Urinary bladder (tissue), 4 donors: Measurements from ENCODE around the gene IRAK3. TPM values are rescaled to one million over a fixed set of nuclear protein-coding genes. Genes with fewer than 3 reads are reported as not detected.
A peak's percentile ranks its signal among the peaks of the same experiment; 100 is the strongest.
"Not testable (repeated sequence)": the region's sequence is repeated elsewhere in the genome, so short reads cannot be mapped to it uniquely, and the experiment has no call there.

Experiments used
- DNase-seq: peaks from one replicate; pipeline ENCODE4 v3.0.0-alpha.2; 2015; ENCODE audit errors: extremely low spot score
- H3K27ac ChIP-seq: one replicate; pipeline ENCODE4 v1.5.1; 2013; ENCODE audit warnings: low read depth, mild to moderate bottlenecking, moderate library complexity
- H3K36me3 ChIP-seq: one replicate; pipeline ENCODE4 v1.6.1; 2013; ENCODE audit warnings: mild to moderate bottlenecking, moderate library complexity; ENCODE audit not compliant: insufficient read depth
- H3K4me1 ChIP-seq: one replicate; pipeline ENCODE4 v1.6.1; 2013; ENCODE audit warnings: mild to moderate bottlenecking, moderate library complexity; ENCODE audit not compliant: insufficient read depth
- H3K4me3 ChIP-seq: one replicate; pipeline ENCODE4 v1.5.1; 2013; ENCODE audit warnings: low read depth, low read length
- WGBS: extraction: QIAGEN DNeasy Blood & Tissue Kit; methylation state at CpG from one replicate; pipeline ENCODE4 v1.1.7; 2013; 5-methylcytosine and 5-hydroxymethylcytosine counted together
- polyA plus RNA-seq: library from polyadenylated mRNA; stranded (reverse); fragments of 200-250 nt; gene quantifications from one replicate; pipeline ENCODE4 v1.2.3, GENCODE V29; 2013
- total RNA-seq: library from RNA; depleted of rRNA; stranded (reverse); fragments of >200 nt; gene quantifications from one replicate; pipeline ENCODE4 v1.2.3, GENCODE V29; 2014
- donor health status: healthy with polysubstance abuse.
- donor health status: healthy.

The IRAK3 gene
- total and polyA plus RNA-seq, 2 donors = 11.1 to 40.3 TPM

GRCh38 chr12:66211573-66211972, 22.6 kb downstream of the IRAK3 start:
- H3K36me3 ChIP-seq, H3K27ac ChIP-seq, DNase-seq, H3K4me3 ChIP-seq, H3K4me1 ChIP-seq: not testable (repeated sequence)
- 95% methylated on average over 2 of the region's 2 CpGs for WGBS

- DNase-seq, H3K36me3 ChIP-seq, H3K4me3 ChIP-seq, H3K4me1 ChIP-seq: not testable (repeated sequence)
- peak overlapping the region; percentile 23 for H3K27ac ChIP-seq
- WGBS = 90% methylated on average over 3 of the region's 3 CpGs
These were observed 24.0 kb downstream of the IRAK3 start for GRCh38 chr12:66213011-66213410.

GRCh38 chr12:66217342-66217917, 28.4 kb downstream of the IRAK3 start:
- DNase-seq = no peak
- WGBS = 69% methylated on average over 4 of the region's 4 CpGs
- no peak overlapping the region for H3K4me3 ChIP-seq
- no peak overlapping the region for H3K27ac ChIP-seq
- H3K4me1 ChIP-seq = no peaks in the 10 kb centered on the region
- no peaks in the 10 kb centered on the region for H3K36me3 ChIP-seq

GRCh38 chr12:66228462-66228861, 39.4 kb downstream of the IRAK3 start:
- H3K4me1 ChIP-seq = no peaks in the 10 kb centered on the region
- no peak overlapping the region for H3K27ac ChIP-seq
- H3K4me3 ChIP-seq = no peak overlapping the region
- no peak for DNase-seq
- peaks cover 1% of the 10 kb centered on the region for H3K36me3 ChIP-seq

GRCh38 chr12:66232263-66232662, 43.2 kb downstream of the IRAK3 start:
- Histone ChIP-seq H3K27ac (no peak overlapping the region), H3K4me1 (no peaks in the 10 kb centered on the region), H3K36me3 (peaks cover 1% of the 10 kb centered on the region), H3K4me3 (no peak overlapping the region)
- 44% methylated on average over 3 of the region's 3 CpGs for WGBS
- DNase-seq = no peak

- H3K4me1 ChIP-seq, DNase-seq, H3K4me3 ChIP-seq, H3K36me3 ChIP-seq, H3K27ac ChIP-seq: not testable (repeated sequence)
- 74% methylated on average over 13 of the region's 13 CpGs for WGBS
These were observed 45.2 kb downstream of the IRAK3 start for GRCh38 chr12:66234037-66234693.

GRCh38 chr12:66234773-66235625, 46.0 kb downstream of the IRAK3 start:
- H3K27ac ChIP-seq, H3K36me3 ChIP-seq, DNase-seq, H3K4me1 ChIP-seq: not testable (repeated sequence)
- peak overlapping the region; percentile 59 for H3K4me3 ChIP-seq
- WGBS = 3% methylated on average over 72 of the region's 72 CpGs

- peak overlapping the region; percentile 59 for H3K4me3 ChIP-seq
- DNase-seq = no peak
- H3K4me1 ChIP-seq = no peaks in the 10 kb centered on the region
- no peaks in the 10 kb centered on the region for H3K36me3 ChIP-seq
- H3K27ac ChIP-seq = no peak overlapping the region
- WGBS = 34% methylated on average over 5 of the region's 5 CpGs
These were observed 46.7 kb downstream of the IRAK3 start for GRCh38 chr12:66235626-66236281.

- not testable (repeated sequence) for DNase-seq, H3K4me3 ChIP-seq, H3K27ac ChIP-seq, H3K36me3 ChIP-seq, H3K4me1 ChIP-seq
- WGBS = 95% methylated on average over 4 of the region's 4 CpGs
These were observed 47.3 kb downstream of the IRAK3 start for GRCh38 chr12:66236282-66236675.

GRCh38 chr12:66236969-66237368, 48.0 kb downstream of the IRAK3 start:
- WGBS = 89% methylated on average over 2 of the region's 2 CpGs
- Histone ChIP-seq H3K27ac (no peak overlapping the region), H3K36me3 (no peaks in the 10 kb centered on the region), H3K4me1 (no peaks in the 10 kb centered on the region), H3K4me3 (no peak overlapping the region)
- no peak for DNase-seq

- no peak for DNase-seq
- WGBS = 71% methylated on average over 2 of the region's 2 CpGs
- no peaks in the 10 kb centered on the region for H3K36me3 ChIP-seq
- H3K4me3 ChIP-seq = no peak overlapping the region
- H3K27ac ChIP-seq = no peak overlapping the region
- no peaks in the 10 kb centered on the region for H3K4me1 ChIP-seq
These were observed 48.6 kb downstream of the IRAK3 start for GRCh38 chr12:66237505-66238175.

- 77% methylated on average over 1 of the region's 1 CpG for WGBS
- DNase-seq = no peak
- Histone ChIP-seq H3K36me3 (no peaks in the 10 kb centered on the region), H3K27ac (no peak overlapping the region), H3K4me1 (no peaks in the 10 kb centered on the region), H3K4me3 (no peak overlapping the region)
These were observed 50.3 kb downstream of the IRAK3 start for GRCh38 chr12:66239295-66239694.

- H3K4me3 ChIP-seq = no peak overlapping the region
- H3K36me3 ChIP-seq = no peaks in the 10 kb centered on the region
- WGBS = 85% methylated on average over 7 of the region's 7 CpGs
- no peak for DNase-seq
- no peak overlapping the region for H3K27ac ChIP-seq
- H3K4me1 ChIP-seq = no peaks in the 10 kb centered on the region
These were observed 51.2 kb downstream of the IRAK3 start for GRCh38 chr12:66240096-66240820.
